GM19455 (cell line): ENCODE results near the gene CWF19L2.
"Not testable (repeated sequence)": the region's sequence is repeated elsewhere in the genome, so short reads cannot be mapped to it uniquely, and the experiment has no call there.

Source experiments
- ATAC-seq: cut with Tn5 transposase; IDR thresholded peaks from one replicate; pipeline ENCODE4 v1.9.1; 2021; ENCODE audit not compliant: unreplicated experiment

CWF19L2 gene

DNA sequence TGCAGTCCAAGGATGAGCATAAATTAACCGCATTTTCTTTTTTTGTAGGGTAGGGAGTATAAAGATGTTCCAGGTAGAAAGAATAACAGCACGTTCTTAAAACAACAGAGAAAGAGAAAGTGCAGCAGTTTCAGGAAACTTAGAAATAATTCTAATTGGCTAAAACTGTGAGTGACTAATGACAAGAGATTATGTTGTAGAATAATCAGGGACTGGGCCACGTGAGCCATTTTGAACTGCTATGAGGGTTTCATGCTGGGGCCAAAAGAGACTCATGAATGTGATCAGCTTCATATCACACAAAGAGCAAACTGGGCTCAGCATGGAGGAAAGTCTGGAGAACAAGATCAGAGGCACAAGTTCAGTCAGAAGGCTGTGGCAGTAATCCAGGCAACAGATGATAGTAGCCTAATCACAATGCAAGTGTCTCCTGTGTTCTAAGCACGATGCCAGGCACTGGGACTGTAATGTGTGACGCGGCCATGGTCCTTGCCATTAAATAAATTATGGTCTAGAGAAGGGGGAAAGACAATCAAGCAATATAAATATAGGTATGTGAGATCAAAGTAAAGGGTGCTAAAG, 17.9 kb downstream of the CWF19L2 start:
- no peak for ATAC-seq

- no peak for ATAC-seq
Measured at GRCh38 chr11:107438148-107438547, 19.5 kb downstream of the CWF19L2 start.

DNA sequence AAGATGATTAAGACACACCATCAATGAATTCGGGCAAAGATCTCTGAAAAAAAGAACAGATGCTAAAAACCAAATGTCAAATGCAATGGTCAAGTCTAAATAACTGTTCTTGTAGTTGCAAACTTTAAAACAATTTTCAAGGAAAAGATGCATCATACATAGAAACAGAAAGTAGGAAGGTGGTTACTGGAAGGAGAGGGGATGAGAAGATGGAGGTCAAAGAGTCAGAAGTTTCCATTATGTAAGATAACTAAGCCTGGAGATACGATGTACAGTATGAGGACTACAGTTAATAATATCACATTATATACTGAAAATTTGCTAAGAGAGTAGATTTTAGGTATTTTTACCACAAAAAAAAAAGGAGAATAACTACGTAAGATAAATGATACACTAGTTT, 27.1 kb downstream of the CWF19L2 start:
- ATAC-seq, result no peak

- ATAC-seq, result no peak
Measured at GRCh38 chr11:107427569-107428180, 29.9 kb downstream of the CWF19L2 start.

- ATAC-seq, result no peak
Measured at GRCh38 chr11:107413352-107413751, 44.3 kb downstream of the CWF19L2 start.

- no peak for ATAC-seq
Measured at GRCh38 chr11:107408762-107409211, 48.8 kb downstream of the CWF19L2 start.

- ATAC-seq, result no peak
Measured at GRCh38 chr11:107405260-107405659, 52.4 kb downstream of the CWF19L2 start.

DNA sequence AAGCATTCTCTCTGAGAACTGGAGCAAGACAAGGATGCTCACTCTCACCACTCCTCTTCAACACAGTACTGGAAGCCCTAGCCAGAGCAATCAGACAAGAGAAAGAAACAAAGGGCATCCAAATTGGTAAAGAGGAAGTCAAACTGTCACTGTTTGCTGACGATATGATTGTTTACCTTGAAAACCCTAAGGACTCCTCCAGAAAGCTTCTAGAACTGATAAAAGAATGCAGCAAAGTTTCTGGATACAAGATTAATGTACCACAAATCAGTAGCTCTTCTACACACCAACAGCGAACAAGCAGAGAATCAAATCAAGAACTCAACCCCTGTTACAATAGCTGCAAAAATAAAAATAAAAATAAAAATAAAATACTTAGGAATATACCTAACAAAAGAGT, 56.5 kb downstream of the CWF19L2 start:
- not testable (repeated sequence) for ATAC-seq

- ATAC-seq, result no peak
Measured at GRCh38 chr11:107397357-107397756, 60.3 kb downstream of the CWF19L2 start.

- no peak for ATAC-seq
Measured at GRCh38 chr11:107392611-107393010, 65.0 kb downstream of the CWF19L2 start.

DNA sequence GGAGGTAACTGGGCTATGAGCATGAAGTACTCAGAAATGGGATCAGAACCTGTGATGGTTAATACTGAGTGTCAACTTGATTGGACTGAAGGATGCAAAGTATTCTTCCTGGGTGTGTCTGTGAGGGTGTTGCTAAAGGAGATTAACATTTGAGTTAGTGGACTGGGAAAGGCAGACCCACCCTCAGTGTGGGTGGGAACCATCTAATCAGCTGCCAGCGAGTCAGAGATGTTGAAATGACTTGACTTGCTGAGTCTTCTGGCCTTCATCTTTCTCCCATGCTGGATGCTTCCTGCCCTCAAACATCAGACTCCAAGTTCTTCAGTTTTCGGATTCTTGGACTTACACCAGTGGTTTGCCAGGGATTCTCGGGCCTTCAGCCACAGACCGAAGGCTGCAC, 66.9 kb downstream of the CWF19L2 start:
- ATAC-seq, result not testable (repeated sequence)

- ATAC-seq, result no peak
Measured at GRCh38 chr11:107387666-107388065, 70.0 kb downstream of the CWF19L2 start.

DNA sequence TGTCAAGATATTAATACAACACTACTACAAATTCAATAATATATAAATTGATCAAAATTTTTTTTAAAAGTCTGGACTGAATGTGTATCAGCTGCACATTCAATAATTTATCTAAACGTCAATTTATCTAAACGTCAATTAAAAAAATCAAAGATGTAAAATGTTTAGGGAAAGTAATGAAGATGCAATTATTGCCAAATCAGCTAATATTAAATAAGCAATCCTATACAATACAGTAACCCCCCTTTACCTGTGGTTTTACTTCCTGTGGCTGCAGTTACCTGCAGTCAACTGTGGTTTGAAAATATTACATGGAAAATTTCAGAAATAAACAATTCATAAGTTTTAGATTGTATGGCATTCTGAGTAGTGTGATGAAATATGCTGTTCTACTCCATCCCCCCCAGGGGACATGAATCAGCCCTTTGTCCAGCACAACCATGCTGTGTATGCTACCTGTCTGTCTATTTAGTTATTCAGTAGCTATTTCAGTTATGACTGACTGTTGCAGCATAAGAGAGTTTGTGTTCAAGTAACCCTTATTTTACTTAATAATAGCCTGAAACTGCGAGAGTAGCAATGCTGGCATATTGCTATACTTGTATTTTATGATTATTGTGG, 72.2 kb downstream of the CWF19L2 start:
- ATAC-seq, result no peak

DNA sequence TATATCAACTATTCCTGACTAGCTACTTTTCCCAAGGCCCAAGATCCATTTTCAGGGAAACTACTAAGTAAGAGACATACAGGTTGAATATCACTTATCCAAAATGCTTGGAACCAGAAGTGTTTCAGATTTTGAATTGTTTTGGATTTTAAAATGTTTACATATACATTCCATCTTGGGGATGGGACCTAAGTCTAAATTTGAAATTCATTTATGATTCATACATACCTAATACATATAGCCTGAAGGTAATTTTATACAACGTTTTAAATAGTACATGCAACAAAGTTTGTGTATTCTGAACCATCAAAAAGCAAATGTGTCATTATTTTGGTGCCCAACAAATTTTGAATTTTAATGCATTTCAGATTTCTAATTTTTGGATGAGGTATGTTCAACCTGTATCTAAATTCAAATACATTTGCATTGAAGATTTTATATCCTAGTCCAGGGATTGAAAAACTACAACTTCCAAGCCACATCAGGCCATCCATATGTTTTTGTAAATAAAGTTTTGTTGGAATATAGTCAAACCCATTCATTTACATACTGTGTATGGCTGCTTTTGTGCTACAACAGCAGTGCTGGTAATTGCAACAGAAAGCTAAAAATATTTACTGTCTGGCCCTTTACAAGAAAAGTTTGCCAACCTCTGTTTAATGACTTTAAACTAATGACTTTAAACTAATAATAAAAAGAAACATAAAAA, 73.3 kb downstream of the CWF19L2 start:
- no peak for ATAC-seq

DNA sequence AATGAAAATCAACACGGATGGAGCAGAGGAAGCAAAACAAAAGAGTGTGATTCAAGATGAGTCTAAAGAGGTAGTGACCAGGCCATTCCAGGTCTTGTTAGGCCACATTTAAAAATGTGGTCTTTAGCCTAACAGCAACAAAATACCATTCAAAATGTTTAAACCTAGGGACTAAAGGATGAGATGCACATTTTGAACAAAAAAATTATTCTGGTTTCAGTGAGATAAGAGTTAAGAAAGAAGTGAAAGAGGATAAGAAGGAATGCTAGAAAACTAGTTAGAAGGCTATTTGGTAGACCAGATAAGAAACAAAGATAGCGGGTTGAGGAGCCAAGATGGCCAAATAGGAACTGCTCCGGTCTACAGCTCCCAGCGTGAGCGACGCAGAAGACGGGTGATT, 85.2 kb downstream of the CWF19L2 start:
- ATAC-seq, result no peak

DNA sequence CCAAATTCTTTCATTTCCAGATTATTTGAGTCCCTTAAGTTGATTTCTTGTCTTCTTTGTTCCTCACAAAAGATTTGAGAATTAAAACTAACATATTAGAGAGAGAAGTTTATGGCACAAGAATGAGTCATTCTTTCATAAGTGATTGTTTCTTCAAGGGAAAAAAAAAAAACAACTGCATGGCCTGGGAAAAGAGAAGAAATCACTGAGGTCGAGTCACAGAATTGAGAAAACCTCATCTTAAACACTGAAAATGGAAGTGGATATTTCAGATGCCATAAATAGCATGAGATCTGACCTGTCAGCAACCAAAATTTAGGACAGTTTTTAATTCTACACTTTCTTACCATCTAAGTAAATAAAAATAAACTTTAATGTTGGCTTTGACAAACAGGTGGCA, 87.2 kb downstream of the CWF19L2 start:
- ATAC-seq, result no peak

DNA sequence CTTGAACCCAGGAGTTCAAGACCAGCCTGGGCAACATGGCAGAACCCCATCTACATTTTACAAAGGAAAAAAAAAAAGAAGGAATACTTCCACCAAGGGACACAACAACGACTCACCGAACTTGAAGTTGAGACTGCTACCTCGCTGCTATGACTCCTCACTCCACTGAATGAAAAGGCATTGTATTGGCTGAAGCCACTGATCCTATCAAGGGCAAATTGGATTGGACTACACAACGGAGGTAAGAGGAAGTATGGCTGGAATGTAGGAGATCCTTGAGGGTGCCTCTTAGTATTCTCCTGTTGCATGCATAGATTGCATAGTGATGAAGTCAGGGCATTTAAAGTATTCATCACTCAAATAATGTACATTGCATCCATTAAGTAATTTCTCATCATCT, 97.9 kb downstream of the CWF19L2 start:
- no peak for ATAC-seq

GRCh38 chr11:107357877-107358276, 99.7 kb downstream of the CWF19L2 start:
- ATAC-seq, result no peak

- ATAC-seq, result no peak
Measured at GRCh38 chr11:107354780-107355179, 102.8 kb downstream of the CWF19L2 start.

- ATAC-seq, result peak; percentile 56
Measured at GRCh38 chr11:107337917-107338316, 119.7 kb downstream of the CWF19L2 start.

GRCh38 chr11:107331728-107332127, 125.9 kb downstream of the CWF19L2 start:
- no peak for ATAC-seq

DNA sequence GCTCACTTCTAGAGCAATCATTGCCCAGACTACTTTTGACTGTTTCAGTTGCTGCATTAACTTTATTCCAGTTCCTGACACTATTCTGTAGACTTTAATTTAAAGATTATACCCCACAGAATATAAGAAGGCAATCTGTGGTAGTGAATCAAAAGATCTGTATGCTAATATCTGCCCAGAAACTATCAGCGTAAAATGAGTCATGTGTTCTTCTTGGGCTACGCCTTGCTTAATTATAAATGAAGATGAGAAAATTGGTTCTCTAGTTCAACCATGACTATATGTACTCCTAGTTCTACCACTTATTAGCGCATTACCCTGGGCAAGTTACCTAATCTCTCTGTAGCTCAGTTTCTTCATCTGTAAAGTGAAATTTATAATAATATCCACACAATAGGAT, 128.5 kb downstream of the CWF19L2 start:
- ATAC-seq, result no peak
